ENCODE results near the gene LAIR1.

- TF ChIP-seq POLR2A (IDR thresholded peaks at IDR 0.05) (no peak), POLR2AphosphoS5 (IDR thresholded peaks at IDR 0.05) (no peak)
- TF ChIP-seq, protein P1, sequence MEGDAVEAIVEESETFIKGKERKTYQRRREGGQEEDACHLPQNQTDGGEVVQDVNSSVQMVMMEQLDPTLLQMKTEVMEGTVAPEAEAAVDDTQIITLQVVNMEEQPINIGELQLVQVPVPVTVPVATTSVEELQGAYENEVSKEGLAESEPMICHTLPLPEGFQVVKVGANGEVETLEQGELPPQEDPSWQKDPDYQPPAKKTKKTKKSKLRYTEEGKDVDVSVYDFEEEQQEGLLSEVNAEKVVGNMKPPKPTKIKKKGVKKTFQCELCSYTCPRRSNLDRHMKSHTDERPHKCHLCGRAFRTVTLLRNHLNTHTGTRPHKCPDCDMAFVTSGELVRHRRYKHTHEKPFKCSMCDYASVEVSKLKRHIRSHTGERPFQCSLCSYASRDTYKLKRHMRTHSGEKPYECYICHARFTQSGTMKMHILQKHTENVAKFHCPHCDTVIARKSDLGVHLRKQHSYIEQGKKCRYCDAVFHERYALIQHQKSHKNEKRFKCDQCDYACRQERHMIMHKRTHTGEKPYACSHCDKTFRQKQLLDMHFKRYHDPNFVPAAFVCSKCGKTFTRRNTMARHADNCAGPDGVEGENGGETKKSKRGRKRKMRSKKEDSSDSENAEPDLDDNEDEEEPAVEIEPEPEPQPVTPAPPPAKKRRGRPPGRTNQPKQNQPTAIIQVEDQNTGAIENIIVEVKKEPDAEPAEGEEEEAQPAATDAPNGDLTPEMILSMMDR (IDR thresholded peaks at IDR 0.05), result no peak
Measured at GRCh38 chr19:54389553-54389952, 24.8 kb upstream of the LAIR1 start.

Measured in upper lobe of left lung (tissue), 4 donors.